A673 (cell line): ENCODE data around the gene MAP4K4. TPM values are rescaled to one million over a fixed set of nuclear protein-coding genes. Genes with fewer than 3 reads are reported as not detected.

Source experiments
- BruUV-seq: library from RNA; stranded (reverse); fragments of 400-500 nt; replicated peaks from 2 replicates; lab custom pipeline; 2021; lab: Mats Ljungman, UMichigan
- CTCF ChIA-PET: fragments of 300-600 bp; sonication (Branson Sonifier 250); formaldehyde crosslinking; loops from one replicate; lab custom pipeline; 2022; ENCODE audit warnings: antibody characterized with exemption; lab: Charles Lee
- POLR2A ChIA-PET: fragments of 300-600 bp; sonication (Branson Sonifier 250); formaldehyde crosslinking; loops from one replicate; lab custom pipeline; 2022; ENCODE audit warnings: antibody characterized with exemption; ENCODE audit not compliant: low non-redundant PET; lab: Charles Lee
- DNase-seq: peaks from one replicate; pipeline ENCODE4 v3.0.0-alpha.2; 2015; ENCODE audit warnings: low spot score
- H3K27ac ChIP-seq: fragments of 200-600 bp; sonication (generic); 2 replicates; pipeline ENCODE4 v1.5.1; 2016; ENCODE audit warnings: mixed run types, low read depth, mild to moderate bottlenecking, mixed read lengths, antibody characterized with exemption, low read length; ENCODE audit not compliant: poor library complexity, severe bottlenecking
- H3K27me3 ChIP-seq: fragments of 200-600 bp; sonication (generic); replicated peaks from 2 replicates; pipeline ENCODE4 v1.6.1; 2017; ENCODE audit warnings: mixed run types, low read depth, mild to moderate bottlenecking, mixed read lengths, antibody characterized with exemption, low read length; ENCODE audit not compliant: insufficient read depth, poor library complexity
- H3K36me3 ChIP-seq: fragments of 200-600 bp; sonication (generic); 2 replicates; pipeline ENCODE4 v1.6.1; 2016; ENCODE audit warnings: mixed run types, mild to moderate bottlenecking, mixed read lengths, antibody characterized with exemption, low read length; ENCODE audit not compliant: insufficient read depth, poor library complexity, severe bottlenecking
- H3K4me1 ChIP-seq: fragments of 200-600 bp; sonication (generic); 2 replicates; pipeline ENCODE4 v1.6.1; 2017; ENCODE audit warnings: mixed run types, mild to moderate bottlenecking, mixed read lengths, antibody characterized with exemption, low read length; ENCODE audit not compliant: insufficient read depth, poor library complexity, severe bottlenecking
- H3K4me3 ChIP-seq: fragments of 200-600 bp; sonication (generic); 2 replicates; pipeline ENCODE4 v1.5.1; 2016; ENCODE audit warnings: low read depth, mixed run types, mild to moderate bottlenecking, mixed read lengths, low read length; ENCODE audit not compliant: poor library complexity, severe bottlenecking
- H3K9me3 ChIP-seq: fragments of 200-600 bp; sonication (generic); 2 replicates; pipeline ENCODE4 v1.6.1; 2016; ENCODE audit warnings: mixed run types, low read depth, mild to moderate bottlenecking, mixed read lengths, antibody characterized with exemption, low read length; ENCODE audit not compliant: poor library complexity, severe bottlenecking
- CTCF ChIP-seq: fragments of 300-800, 200-600 bp; sonication (generic); conservative IDR thresholded peaks from 2 replicates; pipeline ENCODE4 v1.5.1; 2017; ENCODE audit warnings: low read depth, mild to moderate bottlenecking, antibody characterized with exemption, low read length, moderate library complexity, mixed read lengths
- EZH2 ChIP-seq: fragments of 200-600 bp; sonication (generic); IDR thresholded peaks from 2 replicates; pipeline ENCODE4 v1.6.1; 2017; ENCODE audit warnings: borderline replicate concordance, low read depth, mild to moderate bottlenecking, mixed read lengths, antibody characterized with exemption, low read length; ENCODE audit not compliant: poor library complexity, severe bottlenecking
- intact Hi-C: fragments of 100-400 bp; cut with micrococcal nuclease; formaldehyde crosslinking; loops from one replicate; pipeline ENCODE4 v1.10.0; 2022; ENCODE audit not compliant: unreplicated experiment
- total RNA-seq: library from RNA; stranded (reverse); gene quantifications from 2 replicates; pipeline ENCODE4 v1.2.3, GENCODE V29; 2021

Gene MAP4K4
- total RNA-seq, 1 experiment from 2014 or later = 157 TPM

- H3K27me3 ChIP-seq = no peaks in the 10 kb centered on the region
- H3K4me1 ChIP-seq = peaks cover 5% of the 10 kb centered on the region
- no peak for TF ChIP-seq EZH2
- TF ChIP-seq CTCF = no peak
- H3K9me3 ChIP-seq = no peaks in the 10 kb centered on the region
- POLR2A ChIA-PET = no interaction called here
- no peak overlapping the region for H3K4me3 ChIP-seq
- H3K36me3 ChIP-seq = no peaks in the 10 kb centered on the region
- no TSS peak for BruUV-seq
- CTCF ChIA-PET = no interaction called here
- intact Hi-C loops = no loop called here
- DNase-seq = no peak
- H3K27ac ChIP-seq = no peak overlapping the region
These were observed 31.4 kb downstream of the MAP4K4 start for GRCh38 chr2:101728865-101729264.

GRCh38 chr2:101729521-101730190 lies 32.1 kb downstream of the MAP4K4 start:
- ChIA-PET POLR2A (interaction anchor here (0.5 kb wide), 1 partner anchor 33 kb away, joined by 3 read pairs; no protein-coding TSS in a partner anchor), CTCF (no interaction called here)
- intact Hi-C loops = no loop called here

GRCh38 chr2:101731221-101732054 lies 33.9 kb downstream of the MAP4K4 start:
- no peak for DNase-seq
- H3K9me3 ChIP-seq = no peaks in the 10 kb centered on the region
- intact Hi-C loops = no loop called here
- no peak overlapping the region for H3K27ac ChIP-seq
- H3K4me1 ChIP-seq = peaks cover 25% of the 10 kb centered on the region
- H3K27me3 ChIP-seq = no peaks in the 10 kb centered on the region
- no TSS peak for BruUV-seq
- POLR2A ChIA-PET = no interaction called here
- H3K4me3 ChIP-seq = no peak overlapping the region
- CTCF ChIA-PET = interaction anchor here (0.6 kb wide), 1 partner anchor 49 kb away, joined by 4 read pairs; no protein-coding TSS in a partner anchor
- H3K36me3 ChIP-seq = no peaks in the 10 kb centered on the region
- TF ChIP-seq EZH2 (no peak), CTCF (no peak)

More at GRCh38 chr2:101729521-101730190, 32.1 kb downstream of the MAP4K4 start:
- peaks cover 12% of the 10 kb centered on the region for H3K4me1 ChIP-seq
- TF ChIP-seq EZH2 (no peak), CTCF (no peak)
- no peaks in the 10 kb centered on the region for H3K36me3 ChIP-seq
- no peak for DNase-seq
- no peaks in the 10 kb centered on the region for H3K9me3 ChIP-seq
- no peak overlapping the region for H3K4me3 ChIP-seq
- BruUV-seq = no TSS peak
- no peaks in the 10 kb centered on the region for H3K27me3 ChIP-seq
- no peak overlapping the region for H3K27ac ChIP-seq
